Transverse colon (tissue), 4 donors: ENCODE results near the gene MAOB. TPM values are rescaled to one million over a fixed set of nuclear protein-coding genes. Genes with fewer than 3 reads are reported as not detected.
A peak's percentile ranks its signal among the peaks of the same experiment; 100 is the strongest.

Source experiments
- DNase-seq: peaks from one replicate; pipeline ENCODE4 v3.0.0-alpha.2; 2019
- H3K27ac ChIP-seq, 4 donors: fragments of 200-600 bp; sonication (generic); 2 replicates each; pipeline ENCODE4 v1.5.1; 2016 to 2018; ENCODE audit warnings: inconsistent platforms in 4 of 4
- H3K27me3 ChIP-seq: fragments of 200-600 bp; sonication (generic); 2 replicates; pipeline ENCODE4 v1.5.1; 2017; ENCODE audit warnings: inconsistent platforms
- H3K36me3 ChIP-seq, 4 donors: fragments of 200-600 bp; sonication (generic); 2 replicates each; pipeline ENCODE4 v1.5.1; 2017 to 2019; ENCODE audit warnings: inconsistent platforms in 4 of 4
- H3K4me1 ChIP-seq, 4 donors: fragments of 200-600 bp; sonication (generic); 2 replicates each; pipeline ENCODE4 v1.5.1; 2017 to 2020; ENCODE audit warnings: inconsistent platforms in 4 of 4
- H3K4me3 ChIP-seq, 4 donors: fragments of 200-600 bp; sonication (generic); 1 replicate in 1 of 4; 2 replicates in 3 of 4; pipeline versions ENCODE4 v1.5.1 to v1.6.1; 2017 to 2019; ENCODE audit warnings: inconsistent platforms in 4 of 4
- H3K9me3 ChIP-seq, 2 donors: fragments of 200-600 bp; sonication (generic); 2 replicates each; pipeline ENCODE4 v1.5.1; 2017 to 2019; ENCODE audit warnings: inconsistent platforms in 2 of 2
- CTCF ChIP-seq, 5 experiments: fragments of 200-600 bp in 3 of 5; fragments of 450-650 bp in 2 of 5; sonication (generic) in 3 of 5; IDR thresholded peaks; 1 replicate in 2 of 5; 2 replicates in 3 of 5; pipeline ENCODE4 v1.5.1; 2016 to 2017; ENCODE audit warnings: antibody characterized with exemption in 5 of 5, inconsistent platforms in 3 of 5, mild to moderate bottlenecking in 2 of 5, moderate library complexity in 1 of 5
- EP300 ChIP-seq: sonication (generic); formaldehyde crosslinking; IDR thresholded peaks from one replicate; pipeline ENCODE4 v1.6.1; 2017; ENCODE audit warnings: antibody characterized with exemption, low read depth
- POLR2A ChIP-seq: fragments of 450-650 bp; IDR thresholded peaks from one replicate; pipeline ENCODE4 v1.6.1; 2016; ENCODE audit warnings: antibody characterized with exemption, mild to moderate bottlenecking, moderate library complexity
- POLR2AphosphoS5 ChIP-seq, 3 donors: sonication (generic); formaldehyde crosslinking; IDR thresholded peaks; one replicate each; pipeline ENCODE4 v1.6.1; 2016; ENCODE audit warnings: antibody characterized with exemption in 3 of 3
- WGBS, 2 donors: methylation state at CpG; one replicate each; pipeline ENCODE4 v1.1.5; 2018; ENCODE audit warnings: low coverage in 1 of 2; 5-methylcytosine and 5-hydroxymethylcytosine counted together
- in situ Hi-C, 4 donors: fragments of 200-750 bp; cut with MboI; loops; one replicate each; pipeline versions ENCODE4 v1.15.0 to v1.15.1; 2017; ENCODE audit warnings: low sequenced_read_pairs in 3 of 4, low pct_ligation_motif_present in 1 of 4, low pct_unique_long_range_greater_than_20kb in 1 of 4
- intact Hi-C: fragments of 100-400 bp; cut with DNase I; formaldehyde crosslinking; loops from one replicate; pipeline ENCODE4 v1.15.1; 2023; ENCODE audit warnings: low total_unique reads
- total RNA-seq, 4 donors: library from RNA; depleted of rRNA; stranded (reverse); fragments of >200 nt; gene quantifications; one replicate each; pipeline ENCODE4 v1.1.0, GENCODE V29; 2016

MAOB gene
- total RNA-seq, 4 donors from 2014 or later: 2.4 to 44.9 (median 11.2) TPM

GRCh38 chrX:43804021-43804420 lies 78.2 kb downstream of the MAOB start:
- H3K27me3 ChIP-seq: no peaks in the 10 kb centered on the region
- intact Hi-C loops: no loop called here
- in situ Hi-C loops: no loop called here
- DNase-seq: no peak
- WGBS, 2 donors: 71% methylated on average over 5 of the region's 5 CpGs; no CpG with 5 or more reads in 1 of the 2 donors
- no peaks in the 10 kb centered on the region for H3K36me3 ChIP-seq
- TF ChIP-seq POLR2AphosphoS5 (IDR thresholded peaks at IDR 0.05) (no peak), EP300 (no peak), CTCF (IDR thresholded peaks at IDR 0.05) (no peak), POLR2A (no peak)
- H3K4me1 ChIP-seq: peaks cover 0 to 5% (median 0%) of the 10 kb centered on the region in 4 donors
- no peak overlapping the region for H3K4me3 ChIP-seq
- no peak overlapping the region for H3K27ac ChIP-seq
- no peaks in the 10 kb centered on the region for H3K9me3 ChIP-seq

- no peaks in the 10 kb centered on the region for H3K36me3 ChIP-seq
- intact Hi-C loops: no loop called here
- in situ Hi-C loops: no loop called here
- peak overlapping the region; percentile 32 to 55 (median 45) for H3K27ac ChIP-seq
- H3K4me1 ChIP-seq: peaks cover 0 to 3% (median 0%) of the 10 kb centered on the region in 4 donors
- no peaks in the 10 kb centered on the region for H3K27me3 ChIP-seq
- TF ChIP-seq POLR2A (no peak), CTCF (IDR thresholded peaks at IDR 0.05) (no peak), EP300 (no peak), POLR2AphosphoS5 (IDR thresholded peaks at IDR 0.05) (no peak)
- H3K4me3 ChIP-seq: no peak overlapping the region
- no peaks in the 10 kb centered on the region for H3K9me3 ChIP-seq
- WGBS, 2 donors: 61% methylated on average over 5 of the region's 5 CpGs; no CpG with 5 or more reads in 1 of the 2 donors
- no peak for DNase-seq
Observed at GRCh38 chrX:43785930-43786591, 96.2 kb downstream of the MAOB start.

- in situ Hi-C loops: loop anchor here (10.0 to 25.0 kb wide), 2 partner anchors 193 to 196 kb away; no protein-coding TSS in a partner anchor
Observed at GRCh38 chrX:43758044-43758443, 124.2 kb downstream of the MAOB start.

GRCh38 chrX:43756076-43756475 lies 126.2 kb downstream of the MAOB start:
- Histone ChIP-seq H3K9me3 (no peaks in the 10 kb centered on the region), H3K27ac (no peak overlapping the region), H3K36me3 (no peaks in the 10 kb centered on the region), H3K4me1 (no peaks in the 10 kb centered on the region), H3K27me3 (no peaks in the 10 kb centered on the region), H3K4me3 (no peak overlapping the region)
- in situ Hi-C loops (loop anchor here (10.0 to 25.0 kb wide), 2 partner anchors 191 to 194 kb away; no protein-coding TSS in a partner anchor), intact Hi-C loops (no loop called here)
- WGBS, 2 donors: 71% methylated on average over 5 of the region's 5 CpGs; no CpG with 5 or more reads in 1 of the 2 donors
- no peak for DNase-seq
- no peak for TF ChIP-seq POLR2AphosphoS5 (IDR thresholded peaks at IDR 0.05)
- TF ChIP-seq CTCF (IDR thresholded peaks at IDR 0.05): no peak
- TF ChIP-seq POLR2A: no peak
- TF ChIP-seq EP300: no peak

More at GRCh38 chrX:43758044-43758443, 124.2 kb downstream of the MAOB start:
- Histone ChIP-seq H3K27me3 (no peaks in the 10 kb centered on the region), H3K9me3 (no peaks in the 10 kb centered on the region), H3K27ac (no peak overlapping the region), H3K4me3 (no peak overlapping the region), H3K4me1 (no peaks in the 10 kb centered on the region), H3K36me3 (no peaks in the 10 kb centered on the region)
- no peak for DNase-seq
- TF ChIP-seq EP300: no peak
- TF ChIP-seq CTCF (IDR thresholded peaks at IDR 0.05): no peak
- no peak for TF ChIP-seq POLR2A
- no peak for TF ChIP-seq POLR2AphosphoS5 (IDR thresholded peaks at IDR 0.05)
- intact Hi-C loops: no loop called here
- WGBS, 2 donors: 66 to 80% methylated on average over 1 to 7 of the region's 7 CpGs
